Brain pericyte (primary cell): Measurements from ENCODE around the gene MAGEH1.

Experiments
- DNase-seq: peaks from one replicate; pipeline ENCODE4 v3.0.0-alpha.2; 2012; ENCODE audit warnings: low read depth, low spot score

MAGEH1 gene

DNA sequence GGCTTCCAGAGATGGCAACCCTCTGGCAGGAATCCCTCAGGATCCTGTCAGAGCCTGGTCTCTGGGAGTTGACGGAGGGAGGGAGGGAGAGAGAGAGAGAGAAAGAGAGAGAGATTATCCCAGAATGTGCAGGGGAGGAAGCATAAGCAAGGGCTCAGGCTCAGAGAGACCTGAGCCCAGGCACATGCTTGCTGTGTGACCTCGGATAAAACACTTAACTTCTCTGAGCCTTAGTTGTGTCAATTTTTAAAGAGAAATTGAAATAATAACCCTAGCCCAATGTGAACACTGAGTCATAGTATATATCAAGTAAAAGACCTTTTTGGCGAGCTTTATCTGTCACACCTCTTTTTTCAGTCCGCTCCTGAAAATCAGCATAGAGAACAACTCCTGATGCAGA is 38.2 kb downstream of the MAGEH1 start:
- no peak for DNase-seq

DNA sequence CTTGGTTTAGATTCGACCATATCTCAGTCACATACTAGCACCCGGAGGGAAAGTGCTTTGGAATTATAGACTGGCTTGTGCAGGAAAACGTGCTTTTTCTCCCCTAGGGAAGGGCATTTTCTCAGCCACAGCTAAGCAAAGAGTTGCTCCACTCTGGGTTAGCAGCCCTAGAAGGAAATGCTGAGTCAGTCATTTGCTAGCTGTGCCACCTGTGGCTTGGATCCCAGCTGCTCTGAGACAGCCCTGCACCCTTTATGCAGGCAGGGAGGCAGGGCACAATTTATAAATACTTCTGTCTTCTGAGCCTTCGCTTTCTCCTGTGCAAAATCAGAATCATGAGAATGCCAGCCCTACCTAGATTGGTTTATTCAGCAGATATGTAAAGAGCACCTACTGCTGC is 39.0 kb downstream of the MAGEH1 start:
- no peak for DNase-seq
